Tongue (tissue), 2 donors: ENCODE results near the gene CDK5RAP2. TPM values are rescaled to one million over a fixed set of nuclear protein-coding genes. Genes with fewer than 3 reads are reported as not detected.

Experiments
- DNase-seq: peaks from one replicate; pipeline ENCODE4 v3.0.0-alpha.2; 2015
- total RNA-seq: library from RNA; depleted of rRNA; stranded (reverse); fragments of >200 nt; gene quantifications from one replicate; pipeline ENCODE4 v1.2.3, GENCODE V29; 2014

The CDK5RAP2 gene
- total RNA-seq, 1 donor from 2014 or later, result 71.7 TPM

DNA sequence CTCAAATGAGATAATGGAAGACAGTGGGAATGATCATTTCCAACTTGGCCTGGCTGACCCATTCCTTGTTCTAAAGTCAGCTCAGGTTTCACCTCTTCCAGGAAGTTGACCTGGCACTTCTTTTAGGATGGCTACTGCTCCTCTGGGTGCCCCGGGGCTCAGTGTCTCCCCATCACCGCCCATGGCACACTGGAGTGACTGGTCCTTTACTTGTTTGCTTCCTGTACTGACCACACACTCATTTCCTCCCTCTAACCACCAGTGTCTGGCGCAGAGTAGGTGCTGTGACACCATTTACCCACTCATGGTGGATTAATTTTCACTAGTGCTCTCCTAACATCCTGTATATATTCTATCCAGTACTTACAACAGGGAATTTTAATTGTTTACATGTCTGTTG lies 183.5 kb downstream of the CDK5RAP2 start:
- no peak for DNase-seq

DNA sequence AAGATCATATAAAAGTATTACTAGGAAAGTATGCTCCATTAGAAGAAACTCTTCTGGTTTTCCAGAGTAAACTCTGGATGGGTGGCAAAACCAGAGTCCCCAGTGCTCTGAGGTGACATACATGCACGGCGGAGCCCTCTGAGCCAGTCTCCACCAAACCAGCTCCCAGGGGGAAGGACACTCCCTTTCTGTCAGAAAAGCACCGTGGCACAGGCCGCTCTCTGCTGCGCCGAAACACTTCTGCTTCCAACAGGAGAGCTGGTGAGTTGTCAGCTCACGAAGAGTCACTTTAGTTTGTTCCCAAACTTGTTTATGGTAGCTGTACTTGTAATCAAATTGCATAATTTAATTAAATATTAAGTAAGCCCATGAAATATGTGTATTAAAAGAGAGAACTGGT lies 184.6 kb downstream of the CDK5RAP2 start:
- DNase-seq, result no peak

DNA sequence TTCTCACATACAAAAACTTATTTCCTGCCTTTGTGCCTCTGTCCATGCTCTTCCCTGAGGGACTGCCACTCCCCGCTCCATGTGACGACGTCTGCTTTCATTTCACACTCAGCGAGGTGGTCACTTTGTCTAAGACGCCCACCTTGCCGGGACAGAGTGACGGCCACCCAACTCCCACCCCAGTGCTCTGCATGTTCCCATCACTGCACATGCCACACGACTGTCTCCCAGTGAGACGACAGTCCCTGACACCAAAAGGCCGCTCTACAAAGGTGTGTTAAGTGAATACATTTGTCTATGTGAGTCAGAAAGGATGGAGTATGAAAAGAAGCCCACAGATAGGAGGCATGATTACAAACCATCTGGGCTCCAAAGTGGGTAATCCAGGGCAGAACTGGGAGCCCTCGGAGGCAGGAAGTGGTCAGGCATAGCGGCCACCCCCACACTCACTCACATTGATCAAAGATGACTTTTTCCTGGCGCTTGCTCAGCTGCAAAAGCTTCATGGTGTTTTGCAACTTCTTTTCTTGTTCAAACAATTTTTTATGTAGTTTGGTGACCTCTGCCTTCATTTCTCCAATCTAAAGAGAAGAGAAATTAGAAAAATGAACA lies 185.8 kb downstream of the CDK5RAP2 start:
- DNase-seq, result no peak

DNA sequence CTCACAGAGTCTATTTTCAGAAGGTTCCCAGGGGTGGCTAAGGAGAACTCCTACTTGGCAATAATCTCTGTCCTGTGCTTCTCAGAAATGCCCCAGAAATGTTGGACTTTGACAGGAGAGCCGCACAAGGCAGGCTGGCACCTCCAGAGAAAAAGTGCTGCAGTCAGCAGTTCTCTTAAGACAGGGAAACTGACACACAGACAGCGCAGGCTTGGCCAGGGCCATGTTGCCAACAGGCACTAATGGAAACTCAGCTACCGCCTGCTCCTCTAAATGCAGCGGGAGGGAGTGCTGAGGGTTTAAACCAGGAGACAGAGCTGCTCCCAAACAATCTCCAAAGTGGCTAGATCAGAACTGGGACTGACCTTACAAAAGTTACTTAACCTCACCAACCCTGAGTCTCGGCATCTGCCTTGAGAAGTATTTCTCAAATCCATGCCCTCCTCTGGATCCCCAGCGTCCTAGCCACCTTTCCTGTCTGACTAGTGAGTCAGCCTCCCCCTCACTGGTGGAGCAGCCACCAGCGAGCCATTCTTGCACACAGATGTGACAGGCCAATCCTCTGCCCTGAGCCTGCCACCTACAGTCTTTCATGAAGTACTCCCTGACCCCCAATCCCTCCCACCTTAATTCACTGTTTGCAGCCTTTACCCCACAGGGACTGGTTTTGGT lies 186.4 kb downstream of the CDK5RAP2 start:
- no peak for DNase-seq

DNA sequence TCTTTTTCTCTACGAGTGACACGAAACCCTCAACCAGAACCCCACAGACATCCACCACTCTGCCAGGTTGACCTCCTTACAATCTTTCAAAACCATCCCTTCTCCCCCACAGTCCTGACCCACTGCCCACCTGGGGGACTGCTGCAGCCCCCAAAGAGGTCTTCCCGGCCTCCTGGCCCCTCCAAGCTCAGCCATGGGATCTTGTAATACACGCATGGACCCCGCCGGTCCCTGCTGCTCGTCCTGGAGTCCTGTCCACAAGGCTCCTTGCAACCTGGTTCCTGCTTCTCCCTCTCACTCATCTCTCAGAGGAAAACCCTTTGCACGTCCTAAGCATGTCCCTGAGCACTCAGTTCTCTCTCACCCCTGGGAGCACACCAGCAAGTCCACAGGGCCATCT lies 187.3 kb downstream of the CDK5RAP2 start:
- no peak for DNase-seq

DNA sequence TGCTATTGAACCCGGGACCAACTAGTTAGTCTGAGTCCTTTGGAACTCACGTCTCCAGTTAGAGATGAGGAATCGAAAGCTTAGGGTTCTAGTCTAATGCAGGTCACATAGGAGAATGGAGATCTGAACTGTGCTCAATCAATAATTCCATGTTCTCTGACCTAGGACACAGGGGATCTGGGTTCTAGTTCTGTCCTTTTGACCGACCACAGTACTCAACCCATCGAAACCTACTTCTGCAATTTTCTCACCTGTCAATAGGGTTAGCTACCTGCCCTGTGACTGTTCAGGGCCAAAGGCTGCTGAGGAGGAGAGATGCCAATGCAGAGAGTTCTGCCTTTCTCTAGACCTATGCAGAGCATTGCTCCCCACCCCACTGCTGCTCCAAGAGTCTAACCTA lies 187.7 kb downstream of the CDK5RAP2 start:
- DNase-seq, result no peak

DNA sequence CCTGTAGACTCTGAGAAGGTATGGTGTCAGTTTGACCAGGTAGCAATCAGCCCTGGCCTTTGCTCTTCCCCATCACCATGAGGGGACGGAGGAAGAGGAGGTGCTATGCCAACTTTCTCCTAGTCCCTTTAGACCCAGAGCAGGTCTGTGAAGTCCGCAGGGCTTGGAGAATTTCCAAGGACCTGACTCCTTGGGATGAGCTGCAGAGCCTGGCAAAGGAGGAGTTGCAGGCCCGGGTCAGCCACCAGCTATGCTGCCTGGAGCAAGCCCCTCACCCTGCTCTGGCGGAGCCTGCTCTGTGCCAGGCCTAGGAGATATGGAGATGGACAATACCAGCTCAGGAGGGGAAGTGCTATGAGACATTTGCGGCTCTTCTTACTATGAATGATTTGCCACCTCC lies 188.3 kb downstream of the CDK5RAP2 start:
- no peak for DNase-seq

DNA sequence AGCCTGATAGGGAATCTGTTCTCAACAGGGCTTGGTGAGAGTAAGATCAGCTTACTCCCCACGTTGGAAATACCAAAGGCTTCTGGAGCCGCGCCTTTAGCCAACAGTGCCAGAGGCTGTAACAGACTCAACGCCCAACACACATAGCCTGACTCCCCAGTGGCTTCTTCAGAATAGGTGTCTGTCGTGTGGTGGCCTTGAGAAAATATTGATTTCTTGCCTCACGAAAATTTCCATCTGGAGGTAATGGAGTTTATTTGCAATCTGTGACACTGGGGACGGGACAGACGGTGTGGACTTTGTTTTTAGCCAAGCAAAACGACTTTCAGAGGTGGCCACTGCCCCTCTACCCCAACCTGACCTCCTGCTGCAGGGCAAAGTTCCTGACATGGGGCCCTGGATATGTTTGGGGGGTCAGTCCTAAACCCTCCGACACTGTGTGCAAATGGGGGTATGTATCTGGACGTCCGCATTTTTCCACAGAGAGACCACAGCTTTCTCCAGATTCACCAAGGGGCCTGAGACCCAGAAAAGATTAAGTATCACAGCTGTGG lies 189.3 kb downstream of the CDK5RAP2 start:
- no peak for DNase-seq

DNA sequence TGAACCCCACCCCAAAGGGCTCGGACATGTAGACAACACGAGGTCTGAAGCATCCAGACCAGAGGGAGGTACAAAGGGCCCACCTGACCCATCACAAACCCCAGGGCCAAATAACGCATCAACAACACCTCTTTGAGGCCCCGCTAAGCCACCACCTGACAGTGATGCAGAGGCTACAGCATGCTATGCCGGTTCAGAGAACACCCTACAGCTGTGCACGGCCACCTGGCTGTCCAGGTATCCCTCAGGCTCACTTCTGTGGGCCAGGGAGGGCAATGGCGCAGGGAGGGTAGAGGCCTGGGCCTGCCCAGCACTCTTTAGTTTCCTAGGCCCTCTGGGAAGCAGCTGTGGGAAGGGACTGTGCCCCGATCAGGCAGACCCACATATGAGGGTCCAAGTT lies 190.1 kb downstream of the CDK5RAP2 start:
- DNase-seq, result no peak

DNA sequence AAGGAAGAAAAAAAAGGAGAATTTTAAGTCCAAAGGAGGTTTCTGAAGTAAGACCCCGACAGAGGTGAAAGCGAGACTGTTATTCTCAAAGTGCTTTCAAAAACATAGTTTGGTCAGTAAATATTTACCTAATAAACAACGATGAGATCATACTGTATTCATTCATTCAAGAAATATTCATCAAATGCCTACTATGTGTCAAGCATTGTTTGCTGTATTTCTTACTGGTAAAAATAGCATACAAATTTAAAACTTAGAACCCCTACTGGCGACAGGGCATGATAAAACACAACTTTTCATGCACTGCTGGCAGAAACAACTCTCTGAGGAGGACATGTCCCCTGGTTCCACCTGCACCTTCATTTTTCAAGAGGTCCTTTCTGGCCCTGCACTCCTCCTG lies 190.7 kb downstream of the CDK5RAP2 start:
- no peak for DNase-seq

DNA sequence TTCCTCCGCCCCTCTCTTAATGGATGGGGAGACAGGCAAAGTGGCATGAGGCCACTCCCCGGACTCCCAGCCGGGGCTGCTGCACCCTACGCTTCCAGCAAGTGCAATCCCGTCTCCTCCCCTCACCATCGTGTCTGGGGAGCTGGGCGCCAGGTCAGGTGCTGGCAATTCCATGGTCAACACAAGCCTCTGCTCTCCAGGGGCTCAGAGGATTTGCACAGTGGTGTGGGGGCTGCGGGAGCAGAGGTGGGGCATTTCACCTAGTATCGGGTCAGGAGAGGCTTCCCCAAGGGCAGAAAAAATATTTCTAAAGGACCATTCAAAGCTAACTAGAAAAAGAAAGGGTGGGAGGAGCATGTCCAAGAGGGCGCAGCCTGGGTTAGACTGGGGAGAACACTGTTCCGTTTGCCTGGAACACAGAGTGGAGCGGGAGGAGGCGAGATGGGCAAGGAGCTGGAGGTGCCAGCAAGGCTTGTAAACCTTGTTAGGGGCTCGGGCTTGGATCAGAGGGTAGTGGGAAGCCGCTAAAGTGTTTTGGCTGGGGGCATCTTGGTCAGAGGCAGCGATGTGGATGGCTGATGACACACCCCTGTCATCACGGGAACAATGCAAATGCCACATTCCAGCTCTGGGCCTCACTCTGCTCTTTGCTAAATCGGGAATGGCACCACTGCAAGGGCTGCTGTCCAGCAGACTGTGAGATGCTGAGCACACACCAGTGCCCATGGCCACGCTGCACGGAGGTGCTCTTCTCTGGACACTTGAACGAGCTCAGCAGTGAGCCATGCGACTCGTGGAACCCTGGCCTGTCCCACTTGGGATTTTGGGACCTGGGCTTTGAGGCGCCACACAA lies 191.7 kb downstream of the CDK5RAP2 start:
- DNase-seq, result no peak

DNA sequence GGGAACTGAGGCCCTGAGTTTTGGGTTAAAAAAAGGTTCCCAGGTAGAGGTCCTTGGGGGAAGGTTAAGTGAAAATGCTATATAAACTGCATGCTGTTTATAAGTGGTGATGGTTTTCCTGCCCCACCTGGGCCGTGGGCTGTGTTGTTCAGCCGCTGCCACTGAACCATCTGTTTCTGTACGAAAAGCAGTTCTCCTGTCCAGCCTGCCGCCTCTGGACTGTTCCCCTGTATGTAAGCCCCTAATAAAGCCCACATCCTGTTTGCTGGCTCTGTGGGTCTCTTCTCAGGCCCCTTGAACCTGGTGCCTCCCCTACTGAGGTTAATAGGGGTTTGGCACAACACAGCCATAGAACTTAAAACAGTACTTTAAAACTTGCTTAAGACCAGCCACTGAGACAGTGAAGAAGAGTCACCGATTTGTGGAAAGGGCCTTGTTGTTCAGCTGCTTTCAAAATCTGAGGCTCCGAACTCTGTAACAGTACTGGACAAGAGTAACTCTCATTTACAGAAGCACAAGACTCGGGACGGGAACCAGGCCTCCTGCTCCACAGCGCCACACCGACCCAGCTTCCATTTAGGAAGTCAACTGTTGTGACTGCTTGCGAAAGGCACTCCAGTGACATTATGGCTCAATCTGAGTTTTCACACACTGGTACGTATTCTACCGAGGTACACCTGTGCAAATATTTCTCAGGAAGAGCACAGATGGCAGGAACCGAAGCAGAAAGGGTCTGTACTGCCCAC lies 192.5 kb downstream of the CDK5RAP2 start:
- DNase-seq, result peak; percentile 14

DNA sequence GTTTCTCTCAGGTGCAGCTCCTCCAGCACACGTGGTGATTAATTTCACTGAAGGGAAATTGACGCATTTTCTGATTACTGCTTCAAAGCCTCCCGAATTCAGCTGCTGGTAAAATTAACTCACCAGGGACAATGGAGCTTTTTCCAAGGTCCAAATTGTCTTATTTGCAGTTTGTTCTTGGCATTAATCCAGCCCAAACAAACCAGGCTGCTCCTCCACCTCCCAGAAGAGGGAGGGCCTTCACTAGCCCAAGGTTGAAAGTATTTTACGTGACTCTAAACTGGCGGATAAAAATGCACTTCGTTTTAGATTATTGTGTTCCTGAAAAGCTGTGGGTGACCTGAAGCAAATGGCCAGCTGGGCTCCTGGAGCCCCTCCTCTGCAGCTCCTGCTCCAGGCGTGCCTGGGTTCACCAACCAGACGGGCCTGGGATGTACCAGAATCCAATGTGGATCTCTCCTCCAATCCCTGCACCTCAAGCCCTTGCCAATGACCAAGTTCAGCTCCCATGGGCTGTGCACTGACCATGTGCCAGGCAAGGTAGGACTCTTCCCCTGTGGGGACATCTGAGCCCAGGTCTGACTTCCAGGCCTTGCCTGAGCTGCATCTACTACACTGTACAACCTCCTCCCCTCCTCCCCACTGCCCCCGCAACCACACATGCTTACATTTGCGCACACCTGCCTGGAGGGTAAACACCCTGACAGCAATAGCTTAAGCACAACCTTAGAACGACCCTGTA lies 193.4 kb downstream of the CDK5RAP2 start:
- peak; percentile 45 for DNase-seq

DNA sequence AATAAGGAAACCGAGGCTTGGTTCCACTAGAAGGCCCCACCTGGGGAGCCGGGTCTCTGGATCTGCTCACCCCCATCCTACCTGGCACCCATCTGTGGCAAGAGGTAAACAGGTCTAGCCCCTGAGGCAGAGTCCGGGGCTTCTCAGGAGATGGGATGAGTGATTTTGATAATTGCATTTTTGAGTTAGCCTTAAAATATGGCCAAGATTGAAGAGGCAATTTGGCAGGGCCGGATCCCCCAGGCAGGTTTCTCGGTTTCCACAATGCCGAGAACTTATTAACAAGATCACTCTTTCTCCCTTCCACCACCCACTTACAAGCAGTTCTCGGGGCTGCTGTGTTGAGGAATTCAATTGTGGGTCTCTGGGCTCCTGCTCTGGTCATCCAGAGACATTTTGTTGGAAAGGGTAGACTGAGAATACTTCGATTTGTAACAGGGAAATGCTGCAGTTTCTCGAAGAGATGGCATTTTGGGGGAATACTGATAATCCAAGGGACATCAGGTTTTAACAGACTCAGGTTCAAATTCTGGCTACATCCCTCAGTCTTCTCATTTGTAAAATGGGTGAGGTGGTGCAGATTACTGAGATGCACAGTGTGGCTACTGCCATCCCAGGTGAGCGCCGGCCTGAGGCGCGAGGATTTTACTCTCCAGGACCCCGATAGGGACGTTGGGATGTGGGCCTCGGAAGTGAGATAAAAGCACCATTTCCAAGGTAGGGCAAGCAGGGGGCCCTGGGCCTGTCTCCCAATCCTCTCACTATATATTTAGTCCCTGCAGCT lies 194.2 kb downstream of the CDK5RAP2 start:
- no peak for DNase-seq

DNA sequence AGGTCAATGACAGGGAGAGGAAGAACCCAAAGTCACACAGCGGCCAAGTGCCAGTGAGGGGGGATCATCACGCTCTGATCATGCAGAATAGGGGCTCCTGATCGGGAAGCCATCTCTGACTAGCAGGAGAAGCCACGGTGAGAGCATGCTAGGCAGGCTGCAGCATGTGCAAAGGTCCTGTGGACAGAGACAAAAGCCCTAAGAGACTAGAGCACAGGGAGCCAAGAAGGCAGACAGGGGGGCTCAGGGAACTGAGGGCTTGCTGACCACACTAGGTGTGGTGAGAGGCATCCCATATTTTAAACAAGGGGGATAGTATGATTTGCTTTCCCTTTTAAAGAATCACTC lies 195.1 kb downstream of the CDK5RAP2 start:
- no peak for DNase-seq

DNA sequence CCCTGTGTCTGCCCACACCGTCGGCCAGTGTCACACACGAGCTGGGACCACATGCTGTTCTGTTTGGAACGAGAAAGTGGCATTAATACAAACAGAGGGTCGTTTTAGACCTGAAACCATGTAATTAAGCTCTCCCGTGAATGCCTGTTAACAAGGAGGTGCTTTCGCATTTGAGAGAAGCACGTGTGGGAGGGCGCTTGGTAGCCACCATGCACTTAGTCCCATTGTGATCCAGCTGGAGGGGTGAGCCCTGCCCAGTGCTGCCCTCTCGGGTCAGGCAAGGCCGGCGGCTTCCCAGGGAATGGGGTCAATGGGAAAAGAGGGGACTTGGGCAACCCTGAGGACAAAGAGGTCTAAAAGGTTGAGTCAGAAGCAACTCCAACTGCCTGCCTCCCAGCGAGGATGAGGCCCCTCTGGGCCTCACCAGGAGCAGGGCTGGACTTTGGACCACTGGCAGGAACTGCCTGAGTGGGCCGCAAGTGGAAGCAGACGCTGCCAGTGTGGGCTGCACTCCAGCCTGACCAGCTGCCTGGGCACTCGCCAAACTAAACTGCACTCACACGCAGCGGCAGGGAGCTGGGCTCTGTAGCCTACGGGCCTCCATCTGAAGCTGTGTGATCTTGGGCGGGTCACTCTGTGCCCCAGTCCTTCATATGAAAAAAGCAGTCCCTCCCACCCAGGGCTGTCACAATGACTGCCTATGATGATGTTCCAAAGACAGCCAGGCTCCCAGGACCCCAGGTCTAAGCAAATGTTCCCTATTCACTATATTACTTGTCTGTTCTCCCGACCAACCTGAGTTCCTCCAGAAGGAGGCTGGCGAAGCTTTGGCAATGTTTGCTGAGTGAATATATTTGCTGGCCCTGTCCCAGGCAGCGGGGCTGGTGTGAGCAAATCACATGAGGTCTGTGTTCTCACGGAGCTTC lies 195.7 kb downstream of the CDK5RAP2 start:
- peak; percentile 49 for DNase-seq

DNA sequence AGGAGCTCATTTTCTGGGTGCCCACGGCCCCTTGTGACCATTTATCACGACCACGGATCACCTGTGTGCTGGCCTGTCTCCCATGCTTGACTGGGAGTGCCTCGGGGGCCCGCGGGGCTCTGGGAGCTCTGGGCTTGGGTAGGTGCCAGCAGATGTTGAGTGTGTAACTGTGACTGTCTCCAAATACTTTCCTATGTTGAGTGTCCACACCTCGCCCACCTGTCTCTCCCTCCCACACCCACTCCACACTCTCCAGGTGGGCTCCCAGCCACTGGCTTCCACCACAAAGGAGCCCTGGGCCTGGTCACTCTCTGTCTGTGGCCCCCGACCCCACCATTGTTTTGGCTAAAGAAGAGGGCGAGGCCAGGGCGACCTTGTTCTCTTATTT lies 196.4 kb downstream of the CDK5RAP2 start:
- no peak for DNase-seq

DNA sequence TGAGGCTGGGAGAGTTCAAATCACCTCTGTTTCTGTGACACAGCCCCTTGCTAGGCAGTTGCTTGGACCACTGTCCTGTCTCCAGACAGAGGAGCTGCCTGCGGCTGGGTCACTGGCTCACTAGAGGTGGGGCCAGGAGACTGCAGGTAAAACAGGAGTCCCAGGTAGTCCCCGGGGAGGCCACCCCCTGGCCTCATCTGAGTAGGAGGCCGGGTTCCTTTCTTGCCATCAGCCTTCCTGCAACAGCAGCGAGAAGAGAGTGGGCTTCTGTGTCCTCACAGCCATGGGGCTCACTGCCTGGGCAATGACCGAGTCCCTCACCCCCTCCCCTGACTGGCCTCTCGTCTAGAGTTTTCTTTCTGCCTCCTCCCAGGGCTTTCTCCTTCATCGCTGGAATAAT lies 197.5 kb downstream of the CDK5RAP2 start:
- DNase-seq, result no peak

DNA sequence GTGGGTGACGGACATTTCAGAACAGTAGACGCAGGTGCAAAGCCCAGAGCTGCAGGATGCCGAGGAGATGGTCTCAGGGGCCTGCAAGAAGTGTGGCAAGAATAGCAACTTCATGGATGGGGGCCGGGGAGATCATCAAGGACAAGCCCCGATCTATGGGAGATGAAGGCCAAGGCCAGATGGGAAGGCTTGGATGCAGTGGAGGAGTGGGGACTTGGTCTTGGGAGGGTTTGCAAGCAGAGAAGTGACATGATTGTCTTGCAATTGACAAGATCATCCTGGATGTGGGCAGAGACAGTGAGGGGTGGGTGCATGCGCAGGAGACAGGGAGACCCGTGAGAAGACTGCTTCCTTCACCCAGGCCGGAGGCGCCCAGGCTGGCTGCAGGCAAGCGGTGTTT lies 198.1 kb downstream of the CDK5RAP2 start:
- DNase-seq, result no peak

DNA sequence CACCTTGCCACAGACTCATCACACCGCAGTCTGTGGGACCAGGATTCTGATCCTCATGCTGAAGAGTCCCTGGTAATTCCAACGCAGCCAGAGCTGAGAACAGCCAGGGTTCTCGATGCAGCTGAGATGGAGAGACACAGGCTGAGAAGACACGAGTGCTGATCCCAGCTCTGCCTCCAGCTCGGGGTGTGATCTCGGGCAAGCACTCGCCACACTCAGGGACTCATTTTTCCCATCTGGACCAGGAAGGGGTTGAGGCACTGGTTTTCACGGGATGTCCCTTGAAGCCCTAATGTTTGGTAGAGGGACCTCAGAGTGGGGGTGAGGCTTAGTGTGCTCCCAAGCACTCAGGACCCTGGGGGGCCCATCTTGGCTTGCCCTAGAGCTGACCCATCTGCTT lies 200.4 kb downstream of the CDK5RAP2 start:
- no peak for DNase-seq
